A204.1 (cell line): ENCODE data around the gene GLIS1.

Source experiments
- FAIRE-seq: peaks from 2 replicates; lab custom pipeline; 2012; peaks lifted over from hg19 to GRCh38; lab: Jason Lieb, UNC

GLIS1 gene

GRCh38 chr1:53677486-53677885 is 61.5 kb downstream of the GLIS1 start:
- no peak for FAIRE-seq

- FAIRE-seq, result no peak
Observed at GRCh38 chr1:53672785-53673184, 66.2 kb downstream of the GLIS1 start.

GRCh38 chr1:53672243-53672642 is 66.7 kb downstream of the GLIS1 start:
- no peak for FAIRE-seq

- FAIRE-seq, result no peak
Observed at GRCh38 chr1:53669621-53670191, 69.3 kb downstream of the GLIS1 start.

GRCh38 chr1:53666566-53666965 is 72.4 kb downstream of the GLIS1 start:
- no peak for FAIRE-seq

GRCh38 chr1:53665996-53666395 is 73.0 kb downstream of the GLIS1 start:
- no peak for FAIRE-seq

GRCh38 chr1:53663529-53664300 is 75.2 kb downstream of the GLIS1 start:
- FAIRE-seq, result no peak

- no peak for FAIRE-seq
Observed at GRCh38 chr1:53662951-53663350, 76.0 kb downstream of the GLIS1 start.

- FAIRE-seq, result no peak
Observed at GRCh38 chr1:53662169-53662568, 76.8 kb downstream of the GLIS1 start.

GRCh38 chr1:53661496-53661895 is 77.5 kb downstream of the GLIS1 start:
- no peak for FAIRE-seq

GRCh38 chr1:53660666-53661065 is 78.3 kb downstream of the GLIS1 start:
- no peak for FAIRE-seq

GRCh38 chr1:53659436-53659835 is 79.5 kb downstream of the GLIS1 start:
- no peak for FAIRE-seq

- no peak for FAIRE-seq
Observed at GRCh38 chr1:53658489-53659230, 80.3 kb downstream of the GLIS1 start.

- FAIRE-seq, result no peak
Observed at GRCh38 chr1:53657891-53658396, 81.0 kb downstream of the GLIS1 start.

- no peak for FAIRE-seq
Observed at GRCh38 chr1:53657531-53657805, 81.5 kb downstream of the GLIS1 start.

- no peak for FAIRE-seq
Observed at GRCh38 chr1:53656747-53657530, 82.0 kb downstream of the GLIS1 start.

- no peak for FAIRE-seq
Observed at GRCh38 chr1:53655931-53656746, 82.8 kb downstream of the GLIS1 start.

GRCh38 chr1:53654216-53655210 is 84.5 kb downstream of the GLIS1 start:
- no peak for FAIRE-seq

- FAIRE-seq, result no peak
Observed at GRCh38 chr1:53653631-53654030, 85.3 kb downstream of the GLIS1 start.

GRCh38 chr1:53653200-53653575 is 85.8 kb downstream of the GLIS1 start:
- FAIRE-seq, result no peak
